ENCODE measurements around the gene VTI1A. TPM values are rescaled to one million over a fixed set of nuclear protein-coding genes. Genes with fewer than 3 reads are reported as not detected.

VTI1A gene
- polyA plus RNA-seq, 1 donor from 2014 or later, result 28.7 TPM

DNA sequence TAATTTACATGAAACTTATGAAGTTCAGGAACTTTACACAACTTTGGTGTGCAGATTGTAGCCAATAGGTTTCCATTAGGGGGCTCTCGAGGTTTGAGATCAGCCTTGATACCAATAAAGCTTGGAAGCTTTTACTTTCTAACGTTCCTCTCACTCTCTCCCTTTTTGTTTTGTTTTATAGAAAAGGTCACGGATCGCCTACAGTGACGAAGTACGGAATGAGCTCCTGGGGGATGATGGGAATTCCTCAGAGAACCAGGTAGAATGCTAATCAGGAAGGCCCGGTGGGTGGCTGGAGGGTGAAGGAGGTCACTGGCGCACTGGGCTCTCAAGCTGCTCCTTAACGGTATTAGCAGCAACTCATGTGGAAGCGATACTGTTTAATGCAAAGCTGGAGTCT is 79.9 kb downstream of the VTI1A start:
- no peak overlapping the region for H3K27ac ChIP-seq (ENCODE audit: low read length)

DNA sequence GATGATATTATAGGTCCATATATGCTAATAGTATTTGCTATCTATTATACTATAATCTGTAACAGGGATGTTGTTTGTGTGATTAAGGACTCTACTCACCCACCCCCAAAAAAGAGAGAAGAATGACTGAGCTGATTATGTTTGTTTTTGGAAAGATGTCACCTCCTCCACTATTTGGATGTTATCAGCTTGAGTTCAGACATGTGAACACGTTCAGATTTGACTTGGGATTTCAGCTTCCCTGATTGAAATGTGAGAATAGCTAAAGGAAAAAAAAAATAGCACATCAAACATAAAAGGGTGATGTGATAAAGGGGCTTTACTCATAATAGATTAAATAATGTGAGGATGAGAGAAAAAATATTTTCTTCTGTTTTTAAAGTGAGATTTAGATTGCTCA is 81.2 kb downstream of the VTI1A start:
- no peaks in the 10 kb centered on the region for H4K20me1 ChIP-seq (ENCODE audit: insufficient read depth)
- H3K27ac ChIP-seq (ENCODE audit: low read length), result no peak overlapping the region
- H3K36me3 ChIP-seq (ENCODE audit: insufficient read depth, low read length), result no peaks in the 10 kb centered on the region
- H3K9me2 ChIP-seq (ENCODE audit: insufficient read depth, low read length), result no peaks in the 10 kb centered on the region
- no peak for TF ChIP-seq EZH2 (IDR thresholded peaks at IDR 0.05; ENCODE audit: borderline replicate concordance, insufficient read depth, low read length, poor library complexity, severe bottlenecking)
- no peak for TF ChIP-seq TAF1 (IDR thresholded peaks at IDR 0.05; ENCODE audit: low read depth)
- no peak for TF ChIP-seq MXI1 (conservative IDR thresholded peaks at IDR 0.05; ENCODE audit: poor library complexity, severe bottlenecking)
- TF ChIP-seq, protein P1, sequence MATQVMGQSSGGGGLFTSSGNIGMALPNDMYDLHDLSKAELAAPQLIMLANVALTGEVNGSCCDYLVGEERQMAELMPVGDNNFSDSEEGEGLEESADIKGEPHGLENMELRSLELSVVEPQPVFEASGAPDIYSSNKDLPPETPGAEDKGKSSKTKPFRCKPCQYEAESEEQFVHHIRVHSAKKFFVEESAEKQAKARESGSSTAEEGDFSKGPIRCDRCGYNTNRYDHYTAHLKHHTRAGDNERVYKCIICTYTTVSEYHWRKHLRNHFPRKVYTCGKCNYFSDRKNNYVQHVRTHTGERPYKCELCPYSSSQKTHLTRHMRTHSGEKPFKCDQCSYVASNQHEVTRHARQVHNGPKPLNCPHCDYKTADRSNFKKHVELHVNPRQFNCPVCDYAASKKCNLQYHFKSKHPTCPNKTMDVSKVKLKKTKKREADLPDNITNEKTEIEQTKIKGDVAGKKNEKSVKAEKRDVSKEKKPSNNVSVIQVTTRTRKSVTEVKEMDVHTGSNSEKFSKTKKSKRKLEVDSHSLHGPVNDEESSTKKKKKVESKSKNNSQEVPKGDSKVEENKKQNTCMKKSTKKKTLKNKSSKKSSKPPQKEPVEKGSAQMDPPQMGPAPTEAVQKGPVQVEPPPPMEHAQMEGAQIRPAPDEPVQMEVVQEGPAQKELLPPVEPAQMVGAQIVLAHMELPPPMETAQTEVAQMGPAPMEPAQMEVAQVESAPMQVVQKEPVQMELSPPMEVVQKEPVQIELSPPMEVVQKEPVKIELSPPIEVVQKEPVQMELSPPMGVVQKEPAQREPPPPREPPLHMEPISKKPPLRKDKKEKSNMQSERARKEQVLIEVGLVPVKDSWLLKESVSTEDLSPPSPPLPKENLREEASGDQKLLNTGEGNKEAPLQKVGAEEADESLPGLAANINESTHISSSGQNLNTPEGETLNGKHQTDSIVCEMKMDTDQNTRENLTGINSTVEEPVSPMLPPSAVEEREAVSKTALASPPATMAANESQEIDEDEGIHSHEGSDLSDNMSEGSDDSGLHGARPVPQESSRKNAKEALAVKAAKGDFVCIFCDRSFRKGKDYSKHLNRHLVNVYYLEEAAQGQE (IDR thresholded peaks at IDR 0.05; ENCODE audit: borderline replicate concordance), result no peak
- TF ChIP-seq POLR2AphosphoS5 (IDR thresholded peaks at IDR 0.05), result no peak
- TF ChIP-seq SMC3 (conservative IDR thresholded peaks at IDR 0.05; ENCODE audit: poor library complexity), result no peak
- TF ChIP-seq RAD21 (conservative IDR thresholded peaks at IDR 0.05), result no peak
- TF ChIP-seq EP300 (conservative IDR thresholded peaks at IDR 0.05; ENCODE audit: poor library complexity, severe bottlenecking), result no peak
- TF ChIP-seq, protein P2, sequence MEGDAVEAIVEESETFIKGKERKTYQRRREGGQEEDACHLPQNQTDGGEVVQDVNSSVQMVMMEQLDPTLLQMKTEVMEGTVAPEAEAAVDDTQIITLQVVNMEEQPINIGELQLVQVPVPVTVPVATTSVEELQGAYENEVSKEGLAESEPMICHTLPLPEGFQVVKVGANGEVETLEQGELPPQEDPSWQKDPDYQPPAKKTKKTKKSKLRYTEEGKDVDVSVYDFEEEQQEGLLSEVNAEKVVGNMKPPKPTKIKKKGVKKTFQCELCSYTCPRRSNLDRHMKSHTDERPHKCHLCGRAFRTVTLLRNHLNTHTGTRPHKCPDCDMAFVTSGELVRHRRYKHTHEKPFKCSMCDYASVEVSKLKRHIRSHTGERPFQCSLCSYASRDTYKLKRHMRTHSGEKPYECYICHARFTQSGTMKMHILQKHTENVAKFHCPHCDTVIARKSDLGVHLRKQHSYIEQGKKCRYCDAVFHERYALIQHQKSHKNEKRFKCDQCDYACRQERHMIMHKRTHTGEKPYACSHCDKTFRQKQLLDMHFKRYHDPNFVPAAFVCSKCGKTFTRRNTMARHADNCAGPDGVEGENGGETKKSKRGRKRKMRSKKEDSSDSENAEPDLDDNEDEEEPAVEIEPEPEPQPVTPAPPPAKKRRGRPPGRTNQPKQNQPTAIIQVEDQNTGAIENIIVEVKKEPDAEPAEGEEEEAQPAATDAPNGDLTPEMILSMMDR (IDR thresholded peaks at IDR 0.05; ENCODE audit: poor library complexity, severe bottlenecking), result no peak
- no peaks in the 10 kb centered on the region for H3K27me3 ChIP-seq (ENCODE audit: insufficient read depth, low read depth, low read length)
- no peak overlapping the region for H3K4me2 ChIP-seq (ENCODE audit: low read length)
- no peak overlapping the region for H3K4me3 ChIP-seq (ENCODE audit: low read length)
- H3K79me2 ChIP-seq (replicated peaks; ENCODE audit: insufficient read depth, low read length), result no peaks in the 10 kb centered on the region
- no peak overlapping the region for H2AFZ ChIP-seq (ENCODE audit: low read depth, low read length)
- H3K9ac ChIP-seq (ENCODE audit: low read length), result no peak overlapping the region
- no peaks in the 10 kb centered on the region for H3F3A ChIP-seq (ENCODE audit: insufficient read depth, low read length, poor library complexity, severe bottlenecking)
- H3K9me3 ChIP-seq (ENCODE audit: low read length), result no peaks in the 10 kb centered on the region

More for the DNA sequence above, 79.9 kb downstream of the VTI1A start:
- Histone ChIP-seq H3K36me3 (ENCODE audit: insufficient read depth, low read length) (no peaks in the 10 kb centered on the region), H2AFZ (ENCODE audit: low read depth, low read length) (no peak overlapping the region), H3K79me2 (replicated peaks; ENCODE audit: insufficient read depth, low read length) (no peaks in the 10 kb centered on the region), H3K9me2 (ENCODE audit: insufficient read depth, low read length) (no peaks in the 10 kb centered on the region), H3K4me3 (ENCODE audit: low read length) (no peak overlapping the region), H3K27me3 (ENCODE audit: insufficient read depth, low read depth, low read length) (no peaks in the 10 kb centered on the region), H3F3A (ENCODE audit: insufficient read depth, low read length, poor library complexity, severe bottlenecking) (no peaks in the 10 kb centered on the region), H4K20me1 (ENCODE audit: insufficient read depth) (no peaks in the 10 kb centered on the region), H3K4me2 (ENCODE audit: low read length) (no peak overlapping the region), H3K9ac (ENCODE audit: low read length) (no peak overlapping the region), H3K9me3 (ENCODE audit: low read length) (no peaks in the 10 kb centered on the region)
- no peak for TF ChIP-seq RAD21 (conservative IDR thresholded peaks at IDR 0.05)
- TF ChIP-seq POLR2AphosphoS5 (IDR thresholded peaks at IDR 0.05), result no peak
- TF ChIP-seq, protein P2 (IDR thresholded peaks at IDR 0.05; ENCODE audit: poor library complexity, severe bottlenecking), result no peak
- no peak for TF ChIP-seq MXI1 (conservative IDR thresholded peaks at IDR 0.05; ENCODE audit: poor library complexity, severe bottlenecking)
- no peak for TF ChIP-seq EP300 (conservative IDR thresholded peaks at IDR 0.05; ENCODE audit: poor library complexity, severe bottlenecking)
- TF ChIP-seq TAF1 (IDR thresholded peaks at IDR 0.05; ENCODE audit: low read depth), result no peak
